GM12878 (cell line): ENCODE data around the gene GRM7. TPM values are rescaled to one million over a fixed set of nuclear protein-coding genes. Genes with fewer than 3 reads are reported as not detected.

Experiments used
- ATAC-seq: fragments of 200-7000 bp; cut with Tn5 transposase; 3 replicates; pipeline ENCODE4 v1.9.1; 2020; ENCODE audit warnings: mild to moderate bottlenecking, moderate library complexity
- BruUV-seq: library from RNA; stranded (reverse); fragments of 400-500 nt; replicated peaks from 2 replicates; lab custom pipeline; 2021; lab: Mats Ljungman, UMichigan
- CTCF ChIA-PET: fragments of 300-600 bp; sonication (Branson Sonifier 250); formaldehyde crosslinking; extraction: SDS; loops from one replicate; lab custom pipeline; 2021; ENCODE audit warnings: inconsistent platforms; lab: Yijun Ruan, JAX
- POLR2A ChIA-PET: fragments of 350-600 bp; formaldehyde crosslinking; extraction: SDS; loops from one replicate; lab custom pipeline; 2021; ENCODE audit warnings: inconsistent platforms; lab: Charles Lee
- RAD21 ChIA-PET: fragments of 300-600 bp; sonication (Branson Sonifier 250); formaldehyde crosslinking; loops from one replicate; lab custom pipeline; 2023; ENCODE audit warnings: antibody characterized with exemption; ENCODE audit not compliant: unreplicated experiment; lab: Charles Lee
- SMC1A ChIA-PET: fragments of 300-600 bp; sonication (Branson Sonifier 250); formaldehyde crosslinking; loops from one replicate; lab custom pipeline; 2023; ENCODE audit not compliant: unreplicated experiment, uncharacterized antibody; lab: Charles Lee
- DNase-seq: peaks from one replicate; pipeline ENCODE4 v3.0.0-alpha.2; 2011; ENCODE audit warnings: low read depth, low spot score
- FAIRE-seq: peaks from 3 replicates; lab custom pipeline; 2011; peaks lifted over from hg19 to GRCh38; lab: Jason Lieb, UNC
- H2AFZ ChIP-seq: 2 replicates; pipeline ENCODE4 v1.6.0; 2011; ENCODE audit warnings: low read depth, low read length, control low read depth; ENCODE audit not compliant: control insufficient read depth
- H3K27ac ChIP-seq: 2 replicates; pipeline ENCODE4 v1.5.1; 2011; ENCODE audit warnings: control low read depth; ENCODE audit not compliant: control insufficient read depth, insufficient read depth
- H3K27me3 ChIP-seq, 2 experiments: replicated peaks in 1 of 2; 2 replicates each; pipeline versions ENCODE4 v1.6.0 to v1.6.1; 2011; ENCODE audit warnings: low read length in 1 of 2; ENCODE audit not compliant: control insufficient read depth in 2 of 2, insufficient read depth in 2 of 2
- H3K36me3 ChIP-seq, 2 experiments: 2 replicates each; pipeline ENCODE4 v1.5.1; 2011; ENCODE audit warnings: low read length in 1 of 2; ENCODE audit not compliant: control insufficient read depth in 2 of 2, insufficient read depth in 2 of 2
- H3K4me1 ChIP-seq: 2 replicates; pipeline ENCODE4 v1.6.1; 2011; ENCODE audit warnings: mild to moderate bottlenecking, low read length, moderate library complexity, mixed read lengths; ENCODE audit not compliant: control insufficient read depth, insufficient read depth
- H3K4me2 ChIP-seq: 2 replicates; pipeline ENCODE4 v1.6.0; 2011; ENCODE audit warnings: control low read depth; ENCODE audit not compliant: control insufficient read depth, insufficient read depth
- H3K4me3 ChIP-seq: fragments of 200-600 bp; sonication (generic); 2 replicates; pipeline ENCODE4 v1.5.1; 2016
- H3K79me2 ChIP-seq: 2 replicates; pipeline ENCODE4 v1.6.0; 2011; ENCODE audit warnings: low read length; ENCODE audit not compliant: control insufficient read depth, insufficient read depth
- H3K9ac ChIP-seq: 2 replicates; pipeline ENCODE4 v1.8.0; 2011; ENCODE audit warnings: low read length, control low read depth, mixed read lengths; ENCODE audit not compliant: control insufficient read depth, insufficient read depth
- H3K9me3 ChIP-seq: replicated peaks from 3 replicates; pipeline ENCODE4 v1.5.1; 2011; ENCODE audit warnings: mild to moderate bottlenecking, low read length; ENCODE audit not compliant: control insufficient read depth, insufficient read depth
- H4K20me1 ChIP-seq: 2 replicates; pipeline ENCODE4 v1.6.0; 2011; ENCODE audit not compliant: control insufficient read depth, insufficient read depth
- GATAD2B ChIP-seq: fragments of 450-650 bp; conservative IDR thresholded peaks from 2 replicates; pipeline ENCODE4 v1.6.1; 2017; ENCODE audit warnings: low read depth, mild to moderate bottlenecking, moderate library complexity
- LARP7 ChIP-seq: fragments of 450-650 bp; IDR thresholded peaks from 2 replicates; pipeline ENCODE4 v1.6.1; 2017; ENCODE audit warnings: mild to moderate bottlenecking
- NR2C1 ChIP-seq: fragments of 450-650 bp; IDR thresholded peaks from 2 replicates; pipeline ENCODE4 v1.6.1; 2017; ENCODE audit warnings: antibody characterized with exemption, mild to moderate bottlenecking, moderate library complexity
- NR2F1 ChIP-seq: fragments of 450-650 bp; conservative IDR thresholded peaks from 2 replicates; pipeline ENCODE4 v1.6.1; 2017; ENCODE audit warnings: mild to moderate bottlenecking
- PML ChIP-seq: IDR thresholded peaks from 2 replicates; pipeline ENCODE4 v1.6.1; 2012; ENCODE audit warnings: low read length, inconsistent platforms
- POLR2A ChIP-seq: IDR thresholded peaks from 2 replicates; pipeline ENCODE4 v1.6.1; 2011; ENCODE audit warnings: low read depth, mild to moderate bottlenecking, low read length
- POLR2AphosphoS5 ChIP-seq: IDR thresholded peaks from 2 replicates; pipeline ENCODE4 v1.6.1; 2011; ENCODE audit warnings: mild to moderate bottlenecking, low read length, inconsistent platforms
- RB1 ChIP-seq: fragments of 450-650 bp; formaldehyde crosslinking; IDR thresholded peaks from 2 replicates; pipeline ENCODE4 v1.6.1; 2017; ENCODE audit warnings: mild to moderate bottlenecking, borderline replicate concordance
- RCOR1 ChIP-seq: conservative IDR thresholded peaks from 2 replicates; pipeline ENCODE4 v1.6.1; 2012; ENCODE audit warnings: low read depth, low read length, improper control_type of control experiment
- TBL1XR1 ChIP-seq: IDR thresholded peaks from 2 replicates; pipeline ENCODE4 v1.6.1; 2012; ENCODE audit warnings: low read depth, low read length, improper control_type of control experiment
- WRNIP1 ChIP-seq: IDR thresholded peaks from 2 replicates; pipeline ENCODE4 v1.6.1; 2011; ENCODE audit warnings: low read depth, low read length, improper control_type of control experiment, borderline replicate concordance
- ZNF384 ChIP-seq: IDR thresholded peaks from 2 replicates; pipeline ENCODE4 v1.6.1; 2012; ENCODE audit warnings: low read depth, mild to moderate bottlenecking, low read length, improper control_type of control experiment, borderline replicate concordance
- WGBS: methylation state at CpG from one replicate; pipeline ENCODE4 v1.1.6; 2016; ENCODE audit warnings: low lambda C conversion rate; ENCODE audit not compliant: insufficient replicate concordance, insufficient coverage; ENCODE audit errors: missing lambda C conversion rate; 5-methylcytosine and 5-hydroxymethylcytosine counted together
- in situ Hi-C: fragments of 300-500 bp; cut with MboI; formaldehyde crosslinking; loops from 9 replicates; pipeline ENCODE4 v1.14.3; 2018; ENCODE audit warnings: mixed read lengths
- intact Hi-C: fragments of 100-400 bp; cut with micrococcal nuclease; formaldehyde crosslinking; loops from one replicate; pipeline ENCODE4 v1.14.2; 2022; ENCODE audit not compliant: unreplicated experiment
- polyA plus RNA-seq, 11 experiments: library from polyadenylated mRNA; depleted of rRNA in 4 of 11; unstranded in 6 of 11; stranded (reverse) in 5 of 11; fragments of >200 nt; fragmentation: Nextera tagmentation in 4 of 11; fragmentation: Illumina TruSeq in 1 of 11; extraction: Ambion mirVana in 4 of 11; extraction: Trizol in 1 of 11; gene quantifications; 1 replicate in 1 of 11; 2 replicates in 10 of 11; pipeline versions ENCODE4 v1.2.1 to v1.2.3, GENCODE V29; 2011 to 2016; ENCODE audit warnings: inconsistent platforms in 2 of 11, missing spikeins in 2 of 11, low read depth in 1 of 11
- total RNA-seq, 4 experiments: library from RNA; depleted of rRNA in 3 of 4; stranded (reverse); fragments of >200 nt in 3 of 4; fragmentation: Illumina TruSeq in 1 of 4; extraction: Trizol in 1 of 4; gene quantifications; 2 replicates each; pipeline versions ENCODE4 v1.2.1 to v1.2.3, GENCODE V29; 2013 to 2021

Gene GRM7
- total and polyA plus RNA-seq, 10 of the 15 experiments (the other 5 are each of a cell fraction or from before 2014, with no cell fraction given) = not detected

DNA sequence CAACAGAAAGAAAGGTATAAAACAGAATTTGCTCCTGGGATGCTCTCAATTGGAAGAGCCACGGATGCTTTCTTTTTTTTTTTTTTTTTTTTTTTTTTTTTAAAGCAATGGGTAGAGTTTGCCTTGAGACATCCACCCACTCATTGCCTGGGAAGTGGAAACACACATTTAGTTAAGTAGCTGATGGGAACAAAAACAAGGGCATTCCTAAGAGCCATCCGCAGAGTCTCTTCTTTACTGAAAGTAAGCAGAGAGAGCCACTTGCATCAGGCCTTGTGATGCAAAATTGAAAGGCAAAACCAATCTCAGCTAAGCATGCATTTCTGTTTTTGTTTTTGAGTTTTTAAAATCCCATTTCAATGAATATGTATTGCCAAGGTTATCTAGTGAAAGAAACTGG, 852.8 kb downstream of the GRM7 start:
- no peak for TF ChIP-seq GATAD2B
- TF ChIP-seq PML = no peak
- no peak for TF ChIP-seq NR2C1
- TF ChIP-seq POLR2AphosphoS5 = no peak
- TF ChIP-seq WRNIP1 = no peak
- TF ChIP-seq RB1 = no peak
- TF ChIP-seq POLR2A = no peak
- TF ChIP-seq NR2F1 = no peak
- no peak for TF ChIP-seq RCOR1
- TF ChIP-seq ZNF384 = no peak
- no peak for TF ChIP-seq TBL1XR1
- TF ChIP-seq LARP7 = no peak
- H3K9me3 ChIP-seq = no peaks in the 10 kb centered on the region
- CTCF ChIA-PET = no interaction called here
- SMC1A ChIA-PET = interaction anchor here (0.7 kb wide), 1 partner anchor 11 kb away, joined by 3 read pairs; no protein-coding TSS in a partner anchor
- no peak overlapping the region for H3K9ac ChIP-seq
- H3K4me1 ChIP-seq = no peaks in the 10 kb centered on the region
- no peak overlapping the region for H3K4me3 ChIP-seq
- no TSS peak for BruUV-seq
- H3K36me3 ChIP-seq = no peaks in the 10 kb centered on the region
- FAIRE-seq (no peak), DNase-seq (no peak), ATAC-seq (no peak)
- 52% methylated on average over 2 of the region's 2 CpGs for WGBS
- no peaks in the 10 kb centered on the region for H3K79me2 ChIP-seq
- RAD21 ChIA-PET = no interaction called here
- H3K27ac ChIP-seq = no peak overlapping the region
- H4K20me1 ChIP-seq = no peaks in the 10 kb centered on the region
- POLR2A ChIA-PET = no interaction called here
- intact Hi-C loops (no loop called here), in situ Hi-C loops (no loop called here)
- H3K27me3 ChIP-seq = no peaks in the 10 kb centered on the region
- H2AFZ ChIP-seq = no peak overlapping the region
- H3K4me2 ChIP-seq = no peak overlapping the region
